Left lung (tissue), 10 donors: Measurements from ENCODE around the gene AHNAK2. TPM values are rescaled to one million over a fixed set of nuclear protein-coding genes. Genes with fewer than 3 reads are reported as not detected.

ENCODE experiments used
- ATAC-seq: fragments of 200-7000 bp; cut with Tn5 transposase; one replicate; pipeline ENCODE4 v1.9.1; 2020; ENCODE audit warnings: moderate library complexity
- DNase-seq, 4 donors: peaks; one replicate each; pipeline ENCODE4 v3.0.0-alpha.2; 2013 to 2020
- H3K27ac ChIP-seq, 2 donors: fragments of 200-600 bp; sonication (generic) in 1 of 2; one replicate each; pipeline versions ENCODE4 v1.5.0 to v1.8.0; 2020 to 2021
- H3K27me3 ChIP-seq, 2 donors: fragments of 200-600 bp; sonication (generic) in 1 of 2; one replicate each; pipeline versions ENCODE4 v1.5.0 to v1.8.0; 2020 to 2021
- H3K36me3 ChIP-seq, 2 donors: fragments of 200-600 bp; sonication (generic) in 1 of 2; one replicate each; pipeline versions ENCODE4 v1.5.0 to v1.8.0; 2020 to 2021
- H3K4me1 ChIP-seq, 2 donors: fragments of 200-600 bp; one replicate each; pipeline ENCODE4 v1.8.0; 2021
- H3K4me3 ChIP-seq, 2 donors: fragments of 200-600 bp; sonication (generic) in 1 of 2; one replicate each; pipeline versions ENCODE4 v1.5.0 to v1.8.0; 2020 to 2021; ENCODE audit warnings: mild to moderate bottlenecking in 1 of 2
- H3K9me3 ChIP-seq, 2 donors: fragments of 200-600 bp; sonication (generic) in 1 of 2; one replicate each; pipeline versions ENCODE4 v1.5.0 to v1.8.0; 2020 to 2021
- intact Hi-C, 2 donors: fragments of 100-400 bp; cut with DNase I; formaldehyde crosslinking; loops; one replicate each; pipeline versions ENCODE4 v1.11.2 to v1.14.2; 2022
- polyA plus RNA-seq, 6 donors: library from polyadenylated mRNA; unstranded; fragments of 120-200 nt; gene quantifications; one replicate each; pipeline ENCODE4 v1.2.1, GENCODE V29; 2013; ENCODE audit not compliant: insufficient read length in 6 of 6
- total RNA-seq, 2 donors: library from RNA; stranded (reverse); fragmentation: NEBNext Ultra II Directional; extraction: Animal tissue kit (Norgen Biotek cat#: 25700); gene quantifications; one replicate each; pipeline ENCODE4 v1.2.1, GENCODE V29; 2021
- TF ChIP-seq, protein P1 (sequence below), 2 donors: fragments of 200-600 bp; sonication (generic) in 1 of 2; IDR thresholded peaks; one replicate each; pipeline versions ENCODE4 v1.5.0 to v1.8.0; 2021; ENCODE audit warnings: antibody characterized with exemption in 2 of 2
- donor health status: DM: no; HTN: yes; CAD: no.
- donor health status: DM: no; HTN: no; CAD: no.

The AHNAK2 gene
- total and polyA plus RNA-seq, 8 donors: 1.4 to 22.3 (median 2.5) TPM

DNA sequence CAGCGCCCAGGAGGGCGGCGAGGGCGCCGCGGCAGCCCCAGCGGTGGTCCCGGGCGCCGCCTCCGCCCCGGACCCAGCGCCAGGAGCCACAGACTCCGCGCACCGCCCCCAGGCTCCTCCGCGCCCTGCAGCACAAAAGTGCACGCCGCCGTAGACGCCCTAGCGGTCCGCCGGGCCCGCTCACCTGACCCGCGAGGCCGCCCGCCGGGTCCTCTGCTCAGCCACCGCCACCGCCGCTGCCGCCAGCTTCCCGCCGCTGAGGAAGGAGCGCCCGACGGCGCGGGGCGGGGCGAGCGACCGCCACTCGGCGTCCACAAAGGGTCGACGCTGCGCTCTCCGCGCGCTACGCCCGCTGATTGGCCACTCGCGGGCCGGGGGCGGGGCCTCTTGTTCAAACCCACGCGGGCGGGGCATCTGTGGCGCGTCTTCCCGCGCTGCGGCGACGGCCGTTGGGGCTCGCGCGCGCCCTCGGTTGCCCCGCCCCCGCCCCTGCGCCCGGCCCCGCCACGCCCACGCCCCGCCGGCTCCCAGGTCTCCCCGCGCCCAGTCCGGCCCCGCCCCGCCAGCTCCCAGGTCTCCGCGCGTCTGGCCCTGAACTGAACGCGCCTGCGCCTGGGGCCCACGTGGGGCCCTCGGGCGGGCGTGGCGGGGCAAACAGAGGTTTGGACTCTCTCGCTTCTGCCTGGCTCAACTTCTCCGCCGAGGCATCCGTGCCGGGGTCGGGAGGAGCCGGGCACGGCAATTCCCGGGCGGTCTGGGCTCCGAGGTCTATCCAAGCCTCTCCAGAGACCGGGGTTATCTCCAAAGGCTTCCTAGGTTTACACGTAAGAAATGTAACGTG, 42.9 kb upstream of the AHNAK2 start, which contains the start of gene CDCA4:
CDCA4 (minus strand) TSS at position 269 of the 841 bp plus-strand sequence. CDS start 9,154 bp downstream, outside the sequence.
- TF ChIP-seq, protein P1, sequence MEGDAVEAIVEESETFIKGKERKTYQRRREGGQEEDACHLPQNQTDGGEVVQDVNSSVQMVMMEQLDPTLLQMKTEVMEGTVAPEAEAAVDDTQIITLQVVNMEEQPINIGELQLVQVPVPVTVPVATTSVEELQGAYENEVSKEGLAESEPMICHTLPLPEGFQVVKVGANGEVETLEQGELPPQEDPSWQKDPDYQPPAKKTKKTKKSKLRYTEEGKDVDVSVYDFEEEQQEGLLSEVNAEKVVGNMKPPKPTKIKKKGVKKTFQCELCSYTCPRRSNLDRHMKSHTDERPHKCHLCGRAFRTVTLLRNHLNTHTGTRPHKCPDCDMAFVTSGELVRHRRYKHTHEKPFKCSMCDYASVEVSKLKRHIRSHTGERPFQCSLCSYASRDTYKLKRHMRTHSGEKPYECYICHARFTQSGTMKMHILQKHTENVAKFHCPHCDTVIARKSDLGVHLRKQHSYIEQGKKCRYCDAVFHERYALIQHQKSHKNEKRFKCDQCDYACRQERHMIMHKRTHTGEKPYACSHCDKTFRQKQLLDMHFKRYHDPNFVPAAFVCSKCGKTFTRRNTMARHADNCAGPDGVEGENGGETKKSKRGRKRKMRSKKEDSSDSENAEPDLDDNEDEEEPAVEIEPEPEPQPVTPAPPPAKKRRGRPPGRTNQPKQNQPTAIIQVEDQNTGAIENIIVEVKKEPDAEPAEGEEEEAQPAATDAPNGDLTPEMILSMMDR (IDR thresholded peaks at IDR 0.05): no peak
- DNase-seq (peak; percentile 95 to 99 (median 97)), ATAC-seq (peak; percentile 96)
- Histone ChIP-seq H3K36me3 (no peaks in the 10 kb centered on the region), H3K27me3 (no peaks in the 10 kb centered on the region), H3K27ac (peak within 1 kb of the TSS; percentile 84 to 85), H3K9me3 (no peaks in the 10 kb centered on the region), H3K4me1 (peaks cover 13 to 50% of the 10 kb centered on the region in 2 donors), H3K4me3 (peak within 1 kb of the TSS; percentile 80 to 92)
- intact Hi-C loops: no loop called here

DNA sequence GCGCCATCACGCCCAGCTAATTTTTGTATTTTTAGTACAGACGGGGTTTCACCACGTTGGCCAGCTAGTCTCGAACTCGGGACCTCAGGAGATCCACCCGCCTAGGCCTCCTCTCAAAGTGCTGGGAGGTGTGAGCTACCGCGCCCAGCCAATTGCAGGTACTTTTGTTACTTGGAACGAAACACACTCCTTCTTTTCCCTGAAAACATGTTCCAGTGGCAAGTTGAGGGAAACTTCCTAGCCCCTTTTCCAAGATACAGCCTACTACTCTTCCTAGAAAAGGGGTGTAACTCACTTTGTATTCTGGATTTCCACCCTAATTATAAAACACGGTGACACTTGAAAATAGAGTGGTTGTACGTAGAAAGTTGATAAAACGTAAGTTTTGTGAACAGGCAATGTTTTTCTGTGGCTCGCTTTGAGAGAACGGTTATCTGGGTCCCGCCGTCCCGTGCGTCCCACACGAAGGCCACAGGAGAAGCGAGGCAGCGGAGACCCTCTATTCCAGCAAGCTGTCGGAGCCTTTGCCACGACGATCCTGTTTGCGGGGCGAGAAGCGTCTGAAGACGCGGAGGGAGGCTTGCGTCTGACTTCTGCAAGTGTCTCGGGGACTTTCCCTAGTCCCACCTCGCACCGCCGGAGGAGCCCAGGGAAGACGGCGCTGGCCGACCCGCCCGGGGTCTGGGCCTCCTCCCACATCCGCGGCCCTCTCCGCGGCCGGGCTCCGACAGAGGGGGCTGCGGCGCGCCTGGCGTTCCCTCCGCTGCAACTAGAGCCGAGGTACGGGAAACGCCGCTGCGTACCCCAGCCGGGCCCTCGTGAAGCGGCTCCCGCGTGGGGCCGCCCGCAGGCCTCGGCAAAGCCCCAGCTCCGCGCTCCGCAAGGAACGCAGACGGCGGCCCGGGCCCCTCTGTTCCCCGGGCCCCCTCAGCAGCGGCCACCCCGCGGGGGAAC, 42.0 kb upstream of the AHNAK2 start:
- Histone ChIP-seq H3K4me3 (peak overlapping the region; percentile 80 to 92), H3K9me3 (no peaks in the 10 kb centered on the region), H3K36me3 (no peaks in the 10 kb centered on the region), H3K4me1 (peaks cover 13 to 44% of the 10 kb centered on the region in 2 donors), H3K27me3 (no peaks in the 10 kb centered on the region), H3K27ac (peak overlapping the region; percentile 84 to 85)
- DNase-seq (peak; percentile 39 to 88 (median 53)), ATAC-seq (peak; percentile 17)
- intact Hi-C loops: no loop called here
- TF ChIP-seq, protein P1 (IDR thresholded peaks at IDR 0.05): no peak

DNA sequence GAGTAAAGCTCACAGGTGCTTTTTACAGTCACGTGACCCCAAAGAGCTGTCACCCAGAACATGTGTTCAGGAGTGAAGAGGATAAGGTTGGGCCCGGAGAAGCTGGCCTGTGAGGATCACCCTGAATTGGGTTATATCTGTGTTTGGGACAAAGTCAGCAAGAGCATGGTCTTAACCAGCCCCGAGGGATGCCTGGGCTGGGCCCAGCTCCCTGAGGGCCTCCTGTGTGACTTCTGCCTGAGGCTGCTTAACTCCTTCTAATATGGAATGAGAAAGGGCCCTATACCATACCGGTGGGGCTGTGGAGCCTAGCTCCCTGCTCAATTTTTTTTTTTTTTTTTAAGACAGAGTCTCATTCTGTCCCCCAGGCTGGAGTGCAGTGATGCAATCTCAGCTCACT, 40.2 kb upstream of the AHNAK2 start:
- H3K4me1 ChIP-seq: peaks cover 13 to 46% of the 10 kb centered on the region in 2 donors
- TF ChIP-seq, protein P1 (IDR thresholded peaks at IDR 0.05): no peak

DNA sequence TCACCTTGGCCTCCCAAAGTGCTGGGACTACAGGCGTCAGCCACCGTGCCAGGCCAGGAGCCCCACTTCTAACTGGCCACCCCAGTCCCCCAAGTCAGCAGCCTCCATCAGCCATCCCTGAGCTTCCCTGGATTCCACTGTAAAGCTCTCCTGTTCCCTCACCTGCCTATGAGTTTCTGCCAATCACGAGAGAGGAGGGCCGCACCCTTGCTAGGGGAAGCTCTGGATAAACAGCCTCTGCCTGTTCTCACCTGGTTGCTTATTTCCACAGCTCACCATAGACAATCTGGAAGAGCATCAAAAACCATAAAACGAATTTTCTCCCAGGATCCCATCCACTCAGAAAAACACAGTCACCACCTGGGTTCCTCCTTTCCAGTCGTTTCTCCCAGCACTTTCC, 37.7 kb upstream of the AHNAK2 start:
- Histone ChIP-seq H3K4me1 (peaks cover 11 to 34% of the 10 kb centered on the region in 2 donors), H3K36me3 (peaks cover 0 to 10% of the 10 kb centered on the region in 2 donors), H3K9me3 (no peaks in the 10 kb centered on the region), H3K27me3 (no peaks in the 10 kb centered on the region), H3K27ac (no peak overlapping the region), H3K4me3 (no peak overlapping the region)
- TF ChIP-seq, protein P1 (IDR thresholded peaks at IDR 0.05): no peak
- no peak for ATAC-seq
- DNase-seq: no peak
- intact Hi-C loops: no loop called here

More for the DNA sequence above, 40.2 kb upstream of the AHNAK2 start:
- no peak overlapping the region for H3K4me3 ChIP-seq
- H3K36me3 ChIP-seq: no peaks in the 10 kb centered on the region
- intact Hi-C loops: no loop called here
- no peaks in the 10 kb centered on the region for H3K9me3 ChIP-seq
- H3K27me3 ChIP-seq: no peaks in the 10 kb centered on the region
- no peak for DNase-seq
- ATAC-seq: no peak
- H3K27ac ChIP-seq: no peak overlapping the region
